Fibroblast of villous mesenchyme (primary cell): ENCODE results near the gene CHPF. TPM values are rescaled to one million over a fixed set of nuclear protein-coding genes. Genes with fewer than 3 reads are reported as not detected.

Source experiments
- DNase-seq: peaks from one replicate; pipeline ENCODE4 v3.0.0-alpha.2; 2010; ENCODE audit warnings: low read depth
- H3K4me3 ChIP-seq: 2 replicates; pipeline ENCODE4 v1.5.1; 2011; ENCODE audit warnings: low read depth, mild to moderate bottlenecking, low read length
- small RNA-seq: library from RNA; depleted of rRNA; stranded (forward); fragments of <200 nt; gene quantifications from one replicate; pipeline ENCODE3, GENCODE V24; 2012
- total RNA-seq: library from RNA; depleted of rRNA; stranded (reverse); fragments of >200 nt; gene quantifications from 2 replicates; pipeline ENCODE4 v1.2.3, GENCODE V29; 2012
- TF ChIP-seq, protein P1 (sequence below): IDR thresholded peaks from 2 replicates; pipeline ENCODE4 v1.5.1; 2012; ENCODE audit warnings: low read depth, mild to moderate bottlenecking, low read length; ENCODE audit not compliant: insufficient read depth

CHPF gene
- total RNA-seq, 1 donor = 201 TPM

DNA sequence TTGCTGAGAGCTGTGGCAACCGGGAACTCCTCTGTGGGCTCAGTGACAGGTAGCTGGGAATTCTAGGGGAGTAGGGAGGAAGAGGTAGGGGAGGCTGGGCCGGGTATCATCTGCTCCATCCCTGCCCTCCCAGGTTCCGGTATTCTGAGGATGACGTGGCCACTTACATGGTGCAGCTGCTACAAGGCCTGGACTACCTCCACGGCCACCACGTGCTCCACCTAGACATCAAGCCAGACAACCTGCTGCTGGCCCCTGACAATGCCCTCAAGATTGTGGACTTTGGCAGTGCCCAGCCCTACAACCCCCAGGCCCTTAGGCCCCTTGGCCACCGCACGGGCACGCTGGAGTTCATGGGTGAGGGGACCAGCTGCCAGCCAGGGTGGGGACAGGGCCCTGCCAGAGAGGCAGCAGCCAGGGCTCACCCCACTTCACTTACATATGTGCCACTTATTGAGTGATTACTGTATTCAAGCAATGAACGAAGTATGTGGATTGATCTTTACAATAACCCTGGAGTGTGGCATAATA, 52.9 kb downstream of the CHPF start:
- DNase-seq = no peak
- TF ChIP-seq, protein P1, sequence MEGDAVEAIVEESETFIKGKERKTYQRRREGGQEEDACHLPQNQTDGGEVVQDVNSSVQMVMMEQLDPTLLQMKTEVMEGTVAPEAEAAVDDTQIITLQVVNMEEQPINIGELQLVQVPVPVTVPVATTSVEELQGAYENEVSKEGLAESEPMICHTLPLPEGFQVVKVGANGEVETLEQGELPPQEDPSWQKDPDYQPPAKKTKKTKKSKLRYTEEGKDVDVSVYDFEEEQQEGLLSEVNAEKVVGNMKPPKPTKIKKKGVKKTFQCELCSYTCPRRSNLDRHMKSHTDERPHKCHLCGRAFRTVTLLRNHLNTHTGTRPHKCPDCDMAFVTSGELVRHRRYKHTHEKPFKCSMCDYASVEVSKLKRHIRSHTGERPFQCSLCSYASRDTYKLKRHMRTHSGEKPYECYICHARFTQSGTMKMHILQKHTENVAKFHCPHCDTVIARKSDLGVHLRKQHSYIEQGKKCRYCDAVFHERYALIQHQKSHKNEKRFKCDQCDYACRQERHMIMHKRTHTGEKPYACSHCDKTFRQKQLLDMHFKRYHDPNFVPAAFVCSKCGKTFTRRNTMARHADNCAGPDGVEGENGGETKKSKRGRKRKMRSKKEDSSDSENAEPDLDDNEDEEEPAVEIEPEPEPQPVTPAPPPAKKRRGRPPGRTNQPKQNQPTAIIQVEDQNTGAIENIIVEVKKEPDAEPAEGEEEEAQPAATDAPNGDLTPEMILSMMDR = no peak
- no peak overlapping the region for H3K4me3 ChIP-seq

DNA sequence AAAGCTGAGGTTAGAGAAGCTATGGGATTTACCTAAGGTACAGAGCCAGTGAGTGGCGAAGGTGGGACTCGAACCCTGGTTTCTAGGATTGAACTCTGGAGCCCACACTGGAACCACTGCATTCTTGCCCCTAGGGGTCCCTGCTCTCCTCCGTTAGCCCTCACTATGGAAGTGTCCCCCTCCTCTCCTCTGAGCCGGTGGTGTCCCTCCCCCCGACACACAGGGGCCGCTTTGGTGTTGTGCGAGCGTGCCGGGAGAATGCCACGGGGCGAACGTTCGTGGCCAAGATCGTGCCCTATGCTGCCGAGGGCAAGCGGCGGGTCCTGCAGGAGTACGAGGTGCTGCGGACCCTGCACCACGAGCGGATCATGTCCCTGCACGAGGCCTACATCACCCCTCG, 53.4 kb downstream of the CHPF start:
- no peak overlapping the region for H3K4me3 ChIP-seq
- TF ChIP-seq, protein P1 = peak; percentile 19
- DNase-seq = no peak

DNA sequence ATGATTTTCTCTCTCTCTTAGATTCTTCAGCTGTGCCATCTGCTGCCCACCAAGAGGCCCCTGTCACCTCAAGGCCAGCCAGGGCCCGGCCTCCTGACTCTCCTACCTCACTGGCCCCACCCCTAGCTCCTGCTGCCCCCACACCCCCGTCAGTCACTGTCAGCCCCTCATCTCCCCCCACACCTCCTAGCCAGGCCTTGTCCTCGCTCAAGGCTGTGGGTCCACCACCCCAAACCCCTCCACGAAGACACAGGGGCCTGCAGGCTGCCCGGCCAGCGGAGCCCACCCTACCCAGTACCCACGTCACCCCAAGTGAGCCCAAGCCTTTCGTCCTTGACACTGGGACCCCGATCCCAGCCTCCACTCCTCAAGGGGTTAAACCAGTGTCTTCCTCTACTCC, 54.3 kb downstream of the CHPF start:
- TF ChIP-seq, protein P1 = no peak
- DNase-seq = no peak
- no peak overlapping the region for H3K4me3 ChIP-seq

Small RNAs within 50 kb of the gene (small RNA-seq; reads per million reads assigned to genes)
- gene MIR3132 = not detected
- gene RN7SKP213 = not detected

Other genes starting within 250 kb of the CHPF start
- gene PTPRN, start 234.4 kb downstream of the CHPF start, total RNA-seq = 0.86 and 0.97 TPM in 2 replicates
- not detected in 2 replicates for gene RESP18, start 211.1 kb downstream of the CHPF start, total RNA-seq
- gene DNPEP, start 155.9 kb downstream of the CHPF start, total RNA-seq = 64.8 and 65.7 TPM in 2 replicates
- 20.7 and 35.8 TPM in 2 replicates for gene DES, start 125.4 kb downstream of the CHPF start, total RNA-seq
- 46.7 and 48.8 TPM in 2 replicates for gene SPEG, start 109.0 kb downstream of the CHPF start, total RNA-seq
- gene GMPPA, start 44.9 kb downstream of the CHPF start, total RNA-seq = 60.9 and 65.1 TPM in 2 replicates
- under 0.01 TPM in 1 of 2 replicates, not detected in the other for gene ASIC4, start 29.3 kb downstream of the CHPF start, total RNA-seq
- gene TMEM198, start 219 bp upstream of the CHPF start, total RNA-seq = 2.6 and 2.9 TPM in 2 replicates
- gene OBSL1, start 27.7 kb upstream of the CHPF start, total RNA-seq = 67.0 and 86.8 TPM in 2 replicates
- 0.43 and 0.64 TPM in 2 replicates for gene INHA, start 28.5 kb upstream of the CHPF start, total RNA-seq
- gene STK11IP, start 54.0 kb upstream of the CHPF start, total RNA-seq = 16.4 and 18.7 TPM in 2 replicates
- 5.6 and 7.7 TPM in 2 replicates for gene SLC4A3, start 83.8 kb upstream of the CHPF start, total RNA-seq